Measurements from ENCODE around the gene VPS41. TPM values are rescaled to one million over a fixed set of nuclear protein-coding genes. Genes with fewer than 3 reads are reported as not detected.

Gene VPS41
- polyA plus RNA-seq, 3 donors: 12.7 to 62.2 (median 56.7) TPM

DNA sequence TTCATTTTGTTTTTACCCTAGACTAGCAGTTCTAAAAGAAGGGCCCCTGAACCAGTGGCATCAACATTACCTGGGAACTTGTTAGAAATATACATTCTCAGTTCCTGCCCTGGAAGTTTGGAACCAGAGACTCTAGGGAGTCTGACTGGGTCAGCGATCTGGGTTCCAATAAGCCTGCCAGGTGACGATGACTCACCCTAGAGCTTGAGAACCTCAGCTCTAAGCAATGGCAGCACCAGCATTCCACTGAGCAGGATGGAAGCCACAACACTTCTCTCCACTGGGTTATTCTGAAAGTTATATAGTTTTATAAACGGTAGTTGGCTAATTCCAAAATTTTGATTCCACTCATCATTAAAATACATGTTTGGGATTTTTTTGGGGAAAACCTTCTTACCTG is 180.8 kb downstream of the VPS41 start:
- H3K4me2 ChIP-seq (replicated peaks; ENCODE audit: extremely low read depth, low read length, poor library complexity, severe bottlenecking): no peak overlapping the region
- no peaks in the 10 kb centered on the region for H3K4me1 Mint-ChIP-seq
- H3K27me3 ChIP-seq (ENCODE audit: control insufficient read depth in 2 of 2, insufficient read depth in 2 of 2, low read length in 2 of 2): no peaks in the 10 kb centered on the region
- DNase-seq: no peak
- no peak overlapping the region for H3K4me3 ChIP-seq (replicated peaks in 1 of 3; ENCODE audit: low read depth in 2 of 3, low read length in 3 of 3)
- H3K9me3 Mint-ChIP-seq: no peaks in the 10 kb centered on the region
- no peak overlapping the region for H3K9ac ChIP-seq (ENCODE audit: insufficient read depth, low read length, poor library complexity, severe bottlenecking)
- H3K27ac Mint-ChIP-seq: peak overlapping the region in 1 of 7 donors; percentile 25
- H3K9me3 ChIP-seq (replicated peaks in 1 of 2; ENCODE audit: control insufficient read depth in 1 of 2, insufficient read depth in 1 of 2, low read length in 2 of 2): no peaks in the 10 kb centered on the region
- 92% methylated on average over 2 of the region's 3 CpGs for WGBS (ENCODE audit: insufficient coverage)
- H3K79me2 ChIP-seq (ENCODE audit: insufficient read depth, low read length): no peaks in the 10 kb centered on the region
- H3K27me3 Mint-ChIP-seq (ENCODE audit: low read depth in 3 of 3): peaks cover 0 to 2% (median 0%) of the 10 kb centered on the region in 3 donors
- no peaks in the 10 kb centered on the region for H3K4me1 ChIP-seq (ENCODE audit: control insufficient read depth in 1 of 2, insufficient read depth in 2 of 2, low read length in 2 of 2)
- no peak overlapping the region for H3K27ac ChIP-seq (ENCODE audit: low read depth in 1 of 2, low read length in 2 of 2)
- peaks cover 70 to 74% of the 10 kb centered on the region in 2 donors for H3K36me3 Mint-ChIP-seq
- no peak overlapping the region for H2AFZ ChIP-seq (ENCODE audit: insufficient read depth, low read depth, low read length, poor library complexity, severe bottlenecking)
- no peak overlapping the region for H3K4me3 Mint-ChIP-seq
- no peaks in the 10 kb centered on the region for H4K20me1 ChIP-seq (ENCODE audit: insufficient read depth, low read length)
- intact Hi-C loops (cut with micrococcal nuclease): no loop called here
- TF ChIP-seq, protein P1, sequence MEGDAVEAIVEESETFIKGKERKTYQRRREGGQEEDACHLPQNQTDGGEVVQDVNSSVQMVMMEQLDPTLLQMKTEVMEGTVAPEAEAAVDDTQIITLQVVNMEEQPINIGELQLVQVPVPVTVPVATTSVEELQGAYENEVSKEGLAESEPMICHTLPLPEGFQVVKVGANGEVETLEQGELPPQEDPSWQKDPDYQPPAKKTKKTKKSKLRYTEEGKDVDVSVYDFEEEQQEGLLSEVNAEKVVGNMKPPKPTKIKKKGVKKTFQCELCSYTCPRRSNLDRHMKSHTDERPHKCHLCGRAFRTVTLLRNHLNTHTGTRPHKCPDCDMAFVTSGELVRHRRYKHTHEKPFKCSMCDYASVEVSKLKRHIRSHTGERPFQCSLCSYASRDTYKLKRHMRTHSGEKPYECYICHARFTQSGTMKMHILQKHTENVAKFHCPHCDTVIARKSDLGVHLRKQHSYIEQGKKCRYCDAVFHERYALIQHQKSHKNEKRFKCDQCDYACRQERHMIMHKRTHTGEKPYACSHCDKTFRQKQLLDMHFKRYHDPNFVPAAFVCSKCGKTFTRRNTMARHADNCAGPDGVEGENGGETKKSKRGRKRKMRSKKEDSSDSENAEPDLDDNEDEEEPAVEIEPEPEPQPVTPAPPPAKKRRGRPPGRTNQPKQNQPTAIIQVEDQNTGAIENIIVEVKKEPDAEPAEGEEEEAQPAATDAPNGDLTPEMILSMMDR (IDR thresholded peaks at IDR 0.05): no peak
- H3K36me3 ChIP-seq (replicated peaks in 1 of 2; ENCODE audit: control insufficient read depth in 1 of 2, insufficient read depth in 2 of 2, low read length in 2 of 2): peaks cover 50 to 89% of the 10 kb centered on the region in 2 donors

DNA sequence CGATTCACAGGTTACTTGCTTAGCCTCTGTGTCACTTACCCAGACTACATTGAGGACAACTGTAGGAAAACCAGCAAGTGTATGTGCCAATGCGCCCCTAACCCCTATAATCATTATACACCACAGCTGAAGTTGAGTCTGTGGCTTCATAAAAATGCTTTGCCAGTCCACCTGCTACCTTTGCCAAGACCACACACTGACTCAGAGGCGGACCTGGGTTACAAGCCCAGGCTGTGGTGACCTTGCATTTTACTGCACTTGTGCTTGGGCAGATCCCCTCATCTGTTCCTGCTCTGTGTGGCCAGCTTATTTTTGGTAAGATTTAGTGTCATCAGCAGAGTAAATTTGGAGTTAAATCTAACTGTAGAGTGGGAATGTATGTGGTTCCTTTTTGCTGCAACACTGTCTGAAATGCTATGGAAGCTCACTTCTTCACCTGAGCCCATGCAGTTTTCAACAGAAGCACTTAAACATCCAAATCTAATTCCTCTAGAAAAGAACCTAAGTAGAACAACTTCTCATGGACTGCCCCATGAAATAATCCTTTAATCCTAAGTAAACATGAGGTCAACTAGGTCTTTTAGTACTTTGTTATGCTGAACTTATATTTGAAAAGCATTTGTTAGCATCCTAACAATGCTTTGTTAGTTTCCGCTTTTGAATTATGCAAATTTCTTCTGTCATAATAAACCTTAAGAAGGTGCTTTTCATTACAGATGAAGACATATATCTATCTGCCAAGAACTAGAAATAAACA is 181.6 kb downstream of the VPS41 start:
- H3K4me3 ChIP-seq (replicated peaks in 1 of 3; ENCODE audit: low read depth in 2 of 3, low read length in 3 of 3): no peak overlapping the region
- no peak overlapping the region for H3K27ac Mint-ChIP-seq
- H3K9me3 Mint-ChIP-seq: no peaks in the 10 kb centered on the region
- no peak overlapping the region for H3K9ac ChIP-seq (ENCODE audit: insufficient read depth, low read length, poor library complexity, severe bottlenecking)
- H3K4me3 Mint-ChIP-seq: no peak overlapping the region
- DNase-seq: no peak
- peaks cover 51 to 91% of the 10 kb centered on the region in 2 donors for H3K36me3 ChIP-seq (replicated peaks in 1 of 2; ENCODE audit: control insufficient read depth in 1 of 2, insufficient read depth in 2 of 2, low read length in 2 of 2)
- 100% methylated on average over 1 of the region's 4 CpGs for WGBS (ENCODE audit: insufficient coverage)
- no peaks in the 10 kb centered on the region for H3K9me3 ChIP-seq (replicated peaks in 1 of 2; ENCODE audit: control insufficient read depth in 1 of 2, insufficient read depth in 1 of 2, low read length in 2 of 2)
- H3K27me3 ChIP-seq (ENCODE audit: control insufficient read depth in 2 of 2, insufficient read depth in 2 of 2, low read length in 2 of 2): no peaks in the 10 kb centered on the region
- H3K79me2 ChIP-seq (ENCODE audit: insufficient read depth, low read length): no peaks in the 10 kb centered on the region
- H4K20me1 ChIP-seq (ENCODE audit: insufficient read depth, low read length): no peaks in the 10 kb centered on the region
- TF ChIP-seq, protein P1 (IDR thresholded peaks at IDR 0.05): no peak
- peaks cover 70 to 77% of the 10 kb centered on the region in 2 donors for H3K36me3 Mint-ChIP-seq
- no peaks in the 10 kb centered on the region for H3K4me1 ChIP-seq (ENCODE audit: control insufficient read depth in 1 of 2, insufficient read depth in 2 of 2, low read length in 2 of 2)
- intact Hi-C loops (cut with micrococcal nuclease): no loop called here
- H3K4me2 ChIP-seq (replicated peaks; ENCODE audit: extremely low read depth, low read length, poor library complexity, severe bottlenecking): no peak overlapping the region
- peaks cover 0 to 2% (median 0%) of the 10 kb centered on the region in 3 donors for H3K27me3 Mint-ChIP-seq (ENCODE audit: low read depth in 3 of 3)
- H3K27ac ChIP-seq (ENCODE audit: low read depth in 1 of 2, low read length in 2 of 2): no peak overlapping the region
- H3K4me1 Mint-ChIP-seq: no peaks in the 10 kb centered on the region
- H2AFZ ChIP-seq (ENCODE audit: insufficient read depth, low read depth, low read length, poor library complexity, severe bottlenecking): no peak overlapping the region

All from CD14-positive monocyte (primary cell).